ENCODE measurements around the gene GP9.

GP9 gene

GRCh38 chr3:129060276-129061022, at the start of gene GP9:
Gene GP9, plus strand, starts transcription at chr3:129060779. Its CDS starts 961 bp downstream, at chr3:129061740.
- Histone ChIP-seq H3K4me3 (ENCODE audit: low read depth, low read length) (no peak within 1 kb of the TSS), H3K9me3 (ENCODE audit: severe bottlenecking) (no peaks in the 10 kb centered on the region), H3K27me3 (ENCODE audit: insufficient read depth, low read depth, severe bottlenecking) (no peaks in the 10 kb centered on the region), H3K27ac (no peak within 1 kb of the TSS), H3K36me3 (no peaks in the 10 kb centered on the region)
- no peak for DNase-seq
- TF ChIP-seq, protein P1, sequence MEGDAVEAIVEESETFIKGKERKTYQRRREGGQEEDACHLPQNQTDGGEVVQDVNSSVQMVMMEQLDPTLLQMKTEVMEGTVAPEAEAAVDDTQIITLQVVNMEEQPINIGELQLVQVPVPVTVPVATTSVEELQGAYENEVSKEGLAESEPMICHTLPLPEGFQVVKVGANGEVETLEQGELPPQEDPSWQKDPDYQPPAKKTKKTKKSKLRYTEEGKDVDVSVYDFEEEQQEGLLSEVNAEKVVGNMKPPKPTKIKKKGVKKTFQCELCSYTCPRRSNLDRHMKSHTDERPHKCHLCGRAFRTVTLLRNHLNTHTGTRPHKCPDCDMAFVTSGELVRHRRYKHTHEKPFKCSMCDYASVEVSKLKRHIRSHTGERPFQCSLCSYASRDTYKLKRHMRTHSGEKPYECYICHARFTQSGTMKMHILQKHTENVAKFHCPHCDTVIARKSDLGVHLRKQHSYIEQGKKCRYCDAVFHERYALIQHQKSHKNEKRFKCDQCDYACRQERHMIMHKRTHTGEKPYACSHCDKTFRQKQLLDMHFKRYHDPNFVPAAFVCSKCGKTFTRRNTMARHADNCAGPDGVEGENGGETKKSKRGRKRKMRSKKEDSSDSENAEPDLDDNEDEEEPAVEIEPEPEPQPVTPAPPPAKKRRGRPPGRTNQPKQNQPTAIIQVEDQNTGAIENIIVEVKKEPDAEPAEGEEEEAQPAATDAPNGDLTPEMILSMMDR (IDR thresholded peaks at IDR 0.05; ENCODE audit: low read depth, low read length) = no peak

- H3K36me3 ChIP-seq = no peaks in the 10 kb centered on the region
- H3K27ac ChIP-seq = no peak overlapping the region
- TF ChIP-seq, protein P1 (IDR thresholded peaks at IDR 0.05; ENCODE audit: low read depth, low read length) = no peak
- DNase-seq = no peak
- no peaks in the 10 kb centered on the region for H3K9me3 ChIP-seq (ENCODE audit: severe bottlenecking)
- no peak overlapping the region for H3K4me3 ChIP-seq (ENCODE audit: low read depth, low read length)
- no peaks in the 10 kb centered on the region for H3K27me3 ChIP-seq (ENCODE audit: insufficient read depth, low read depth, severe bottlenecking)
These were observed 47.1 kb upstream of the GP9 start for GRCh38 chr3:129013491-129013891.

DNA sequence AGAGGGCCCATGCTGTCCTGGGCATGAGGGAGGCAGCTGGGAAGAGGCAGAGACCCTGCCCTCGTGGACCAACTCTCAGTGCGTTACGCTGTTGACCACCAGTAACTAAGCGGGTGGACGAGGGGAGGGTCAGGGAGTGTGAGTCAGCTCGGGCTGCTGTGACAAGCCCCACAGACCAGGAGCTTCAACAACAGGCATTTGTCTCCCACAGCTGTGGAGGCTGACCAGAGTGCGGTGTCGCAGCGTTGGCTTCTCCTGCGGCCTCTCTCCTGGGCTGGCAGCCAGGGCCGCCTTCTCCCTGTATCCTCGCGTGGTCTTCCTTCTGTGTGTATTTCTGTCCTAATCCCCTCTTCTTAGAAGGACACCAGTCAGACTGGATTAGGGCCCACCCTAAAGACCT, 46.4 kb upstream of the GP9 start:
- Histone ChIP-seq H3K36me3 (no peaks in the 10 kb centered on the region), H3K27me3 (ENCODE audit: insufficient read depth, low read depth, severe bottlenecking) (no peaks in the 10 kb centered on the region), H3K4me3 (ENCODE audit: low read depth, low read length) (no peak overlapping the region), H3K9me3 (ENCODE audit: severe bottlenecking) (no peaks in the 10 kb centered on the region), H3K27ac (peak overlapping the region; percentile 39; the same call in 1 of the 2 replicates)
- TF ChIP-seq, protein P1 (IDR thresholded peaks at IDR 0.05; ENCODE audit: low read depth, low read length) = no peak
- peak; percentile 32 for DNase-seq

DNA sequence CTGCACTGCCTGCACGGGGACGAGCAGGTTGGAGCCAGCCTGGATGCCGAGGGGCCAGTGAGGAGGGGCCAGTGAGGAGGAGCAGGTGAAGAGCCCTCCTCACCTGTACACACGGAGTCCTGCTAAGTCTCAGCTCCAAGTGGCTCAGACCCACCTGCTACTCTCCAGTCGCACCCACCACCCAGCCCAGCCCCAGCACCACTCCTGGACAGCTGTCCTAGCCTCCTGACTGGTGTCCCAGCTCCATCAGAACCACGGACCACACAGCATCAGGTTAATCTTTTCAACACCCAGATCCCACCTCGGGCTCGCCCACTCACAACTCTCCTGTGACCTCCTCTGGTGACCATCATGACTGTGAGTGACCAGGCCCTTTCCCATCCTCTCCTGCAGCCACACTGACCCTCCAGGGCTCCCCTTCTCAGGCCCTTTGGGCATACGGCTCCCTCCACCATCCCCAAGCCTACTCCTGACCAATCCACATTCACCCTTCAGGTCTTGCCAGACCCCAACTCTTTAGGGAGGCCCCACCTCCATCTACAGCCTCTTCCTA, 45.7 kb upstream of the GP9 start:
- no peak overlapping the region for H3K4me3 ChIP-seq (ENCODE audit: low read depth, low read length)
- H3K36me3 ChIP-seq = no peaks in the 10 kb centered on the region
- TF ChIP-seq, protein P1 (IDR thresholded peaks at IDR 0.05; ENCODE audit: low read depth, low read length) = no peak
- no peak overlapping the region for H3K27ac ChIP-seq
- no peaks in the 10 kb centered on the region for H3K9me3 ChIP-seq (ENCODE audit: severe bottlenecking)
- DNase-seq = no peak
- H3K27me3 ChIP-seq (ENCODE audit: insufficient read depth, low read depth, severe bottlenecking) = no peaks in the 10 kb centered on the region

DNA sequence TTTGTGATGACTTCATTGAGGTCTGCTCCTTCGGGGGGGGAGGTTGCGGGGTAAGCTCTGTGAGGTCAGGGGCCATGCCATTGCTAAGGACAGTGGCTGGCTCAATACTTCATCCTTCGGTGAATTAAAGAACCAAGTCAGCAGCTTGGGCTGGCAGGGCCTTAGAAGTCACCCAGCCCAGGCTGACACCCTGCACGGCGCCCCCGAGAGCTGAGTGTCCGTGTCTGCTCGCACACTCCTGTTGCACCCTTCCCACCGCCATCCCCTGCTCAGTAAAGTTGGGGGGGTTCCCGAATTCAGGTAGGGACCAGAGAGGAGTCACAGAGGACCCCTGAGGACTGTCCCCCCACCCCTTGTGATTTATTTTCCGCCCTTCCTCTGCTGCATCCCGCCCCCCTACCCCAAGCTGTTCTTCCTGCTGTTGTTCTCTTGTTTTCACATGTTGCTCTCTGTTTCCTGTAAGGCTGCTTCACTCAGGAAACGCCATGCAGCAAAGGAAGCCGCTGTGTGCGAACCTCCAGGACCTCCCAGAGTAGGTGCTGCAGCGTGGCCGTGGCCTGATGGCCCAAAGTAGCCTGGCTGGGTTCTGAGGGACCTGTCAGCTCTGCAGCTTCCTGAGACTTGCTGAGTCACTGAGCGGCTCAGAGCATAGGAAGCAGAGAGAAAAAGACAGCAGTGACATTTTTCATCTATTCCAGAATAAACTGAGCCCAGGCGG, 45.0 kb upstream of the GP9 start:
- DNase-seq = no peak
- Histone ChIP-seq H3K27ac (no peak overlapping the region), H3K27me3 (ENCODE audit: insufficient read depth, low read depth, severe bottlenecking) (no peaks in the 10 kb centered on the region), H3K4me3 (ENCODE audit: low read depth, low read length) (no peak overlapping the region), H3K36me3 (no peaks in the 10 kb centered on the region), H3K9me3 (ENCODE audit: severe bottlenecking) (no peaks in the 10 kb centered on the region)
- TF ChIP-seq, protein P1 (IDR thresholded peaks at IDR 0.05; ENCODE audit: low read depth, low read length) = no peak
